ENCODE measurements around the gene YEATS4. TPM values are rescaled to one million over a fixed set of nuclear protein-coding genes. Genes with fewer than 3 reads are reported as not detected.

The YEATS4 gene
- total and polyA plus RNA-seq, 2 experiments from 2014 or later = 16.2 to 58.2 TPM

- Histone ChIP-seq H3K4me3 (no peak overlapping the region), H2AFZ (no peak overlapping the region), H3K9me3 (ENCODE audit: low read depth) (no peaks in the 10 kb centered on the region), H4K20me1 (ENCODE audit: insufficient read depth, poor library complexity, severe bottlenecking) (no peaks in the 10 kb centered on the region), H3K9me2 (replicated peaks; ENCODE audit: insufficient read depth) (no peaks in the 10 kb centered on the region), H3K27me3 (no peaks in the 10 kb centered on the region), H3K27ac (no peak overlapping the region), H3K4me1 (ENCODE audit: insufficient read depth) (no peaks in the 10 kb centered on the region), H3K4me2 (no peak overlapping the region), H3K36me3 (replicated peaks; ENCODE audit: insufficient read depth, low read depth) (no peaks in the 10 kb centered on the region), H3K79me2 (no peaks in the 10 kb centered on the region)
- no peak for DNase-seq (ENCODE audit: low spot score)
- TF ChIP-seq CTCF (IDR thresholded peaks at IDR 0.05; ENCODE audit: poor library complexity) = no peak
- no peak for TF ChIP-seq EZH2phosphoT487 (IDR thresholded peaks at IDR 0.05; ENCODE audit: low read depth, severe bottlenecking, unreplicated experiment)
- TF ChIP-seq EZH2 (IDR thresholded peaks at IDR 0.05; ENCODE audit: borderline replicate concordance) = no peak
- WGBS (ENCODE audit: low lambda C conversion rate, missing lambda C conversion rate) = 86% methylated on average over 3 of the region's 3 CpGs
These were observed 65.9 kb downstream of the YEATS4 start for GRCh38 chr12:69425417-69425816.

GRCh38 chr12:69428351-69429073, 69.0 kb downstream of the YEATS4 start:
- H3K27me3 ChIP-seq = no peaks in the 10 kb centered on the region
- no peak overlapping the region for H3K27ac ChIP-seq
- DNase-seq (ENCODE audit: low spot score) = peak; percentile 33
- H3K79me2 ChIP-seq = no peaks in the 10 kb centered on the region
- no peak overlapping the region for H3K4me2 ChIP-seq
- no peaks in the 10 kb centered on the region for H3K9me3 ChIP-seq (ENCODE audit: low read depth)
- TF ChIP-seq EZH2phosphoT487 (IDR thresholded peaks at IDR 0.05; ENCODE audit: low read depth, severe bottlenecking, unreplicated experiment) (no peak), CTCF (IDR thresholded peaks at IDR 0.05; ENCODE audit: poor library complexity) (no peak), EZH2 (IDR thresholded peaks at IDR 0.05; ENCODE audit: borderline replicate concordance) (no peak)
- H2AFZ ChIP-seq = no peak overlapping the region
- no peaks in the 10 kb centered on the region for H3K9me2 ChIP-seq (replicated peaks; ENCODE audit: insufficient read depth)
- H3K4me3 ChIP-seq = no peak overlapping the region
- no peaks in the 10 kb centered on the region for H3K4me1 ChIP-seq (ENCODE audit: insufficient read depth)
- H4K20me1 ChIP-seq (ENCODE audit: insufficient read depth, poor library complexity, severe bottlenecking) = no peaks in the 10 kb centered on the region
- WGBS (ENCODE audit: low lambda C conversion rate, missing lambda C conversion rate) = 76% methylated on average over 7 of the region's 7 CpGs
- no peaks in the 10 kb centered on the region for H3K36me3 ChIP-seq (replicated peaks; ENCODE audit: insufficient read depth, low read depth)

DNA sequence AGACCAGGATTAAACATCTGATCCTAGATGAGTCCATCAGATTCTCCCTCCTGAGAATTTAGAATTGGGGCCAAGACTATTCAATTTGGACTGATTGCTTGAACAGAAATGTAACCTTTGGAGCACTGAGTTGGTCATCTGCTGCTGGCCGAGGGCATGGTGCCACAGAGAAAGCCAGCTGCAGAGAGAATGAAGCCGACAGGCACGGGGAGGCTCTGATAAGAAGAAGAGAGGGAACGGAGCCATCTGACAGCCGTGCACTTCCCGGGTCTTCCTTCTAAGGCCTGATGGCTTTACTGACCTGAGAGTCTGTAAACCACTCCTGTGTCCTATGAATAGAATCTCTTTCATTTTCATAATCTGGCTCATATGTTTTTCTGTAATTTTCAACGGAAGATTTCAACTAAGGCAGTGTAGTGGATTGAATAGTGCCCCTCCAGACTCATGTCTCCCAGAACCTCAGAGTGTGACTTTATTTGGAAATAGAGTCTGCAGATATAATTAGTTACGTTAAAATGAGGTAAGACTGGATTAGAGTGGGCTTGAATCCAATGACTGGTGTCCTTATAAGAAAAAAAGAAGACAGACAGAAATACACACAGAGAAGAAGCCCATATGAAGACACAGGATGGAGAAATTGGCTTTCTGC, 71.5 kb downstream of the YEATS4 start:
- H3K36me3 ChIP-seq (replicated peaks; ENCODE audit: insufficient read depth, low read depth) = no peaks in the 10 kb centered on the region
- H3K27me3 ChIP-seq = no peaks in the 10 kb centered on the region
- no peaks in the 10 kb centered on the region for H4K20me1 ChIP-seq (ENCODE audit: insufficient read depth, poor library complexity, severe bottlenecking)
- no peak overlapping the region for H2AFZ ChIP-seq
- DNase-seq (ENCODE audit: low spot score) = no peak
- no peak for TF ChIP-seq EZH2 (IDR thresholded peaks at IDR 0.05; ENCODE audit: borderline replicate concordance)
- no peak for TF ChIP-seq EZH2phosphoT487 (IDR thresholded peaks at IDR 0.05; ENCODE audit: low read depth, severe bottlenecking, unreplicated experiment)
- TF ChIP-seq CTCF (IDR thresholded peaks at IDR 0.05; ENCODE audit: poor library complexity) = no peak
- no peak overlapping the region for H3K4me3 ChIP-seq
- no peaks in the 10 kb centered on the region for H3K4me1 ChIP-seq (ENCODE audit: insufficient read depth)
- WGBS (ENCODE audit: low lambda C conversion rate, missing lambda C conversion rate) = 79% methylated on average over 8 of the region's 8 CpGs
- H3K27ac ChIP-seq = no peak overlapping the region
- H3K9me2 ChIP-seq (replicated peaks; ENCODE audit: insufficient read depth) = no peaks in the 10 kb centered on the region
- H3K9me3 ChIP-seq (ENCODE audit: low read depth) = no peaks in the 10 kb centered on the region
- no peak overlapping the region for H3K4me2 ChIP-seq
- no peaks in the 10 kb centered on the region for H3K79me2 ChIP-seq
